Measurements from ENCODE around the gene TMEM30B.

GRCh38 chr14:61300754-61301153 is 19.6 kb upstream of the TMEM30B start:
- TF ChIP-seq CTCF (IDR thresholded peaks at IDR 0.05): no peak
- TF ChIP-seq POLR2A (IDR thresholded peaks at IDR 0.05): no peak

All from adrenal gland (tissue), 5 donors.